ENCODE results near the gene CKS1B. TPM values are rescaled to one million over a fixed set of nuclear protein-coding genes. Genes with fewer than 3 reads are reported as not detected.

CKS1B gene
- total RNA-seq, 1 experiment from 2014 or later = 189 TPM

- DNase-seq (ENCODE audit: low spot score) = no peak
These were observed 38.5 kb downstream of the CKS1B start for GRCh38 chr1:155012776-155013602.

GRCh38 chr1:155013632-155014031 lies 39.2 kb downstream of the CKS1B start:
- DNase-seq (ENCODE audit: low spot score) = no peak

GRCh38 chr1:155014709-155015508 lies 40.4 kb downstream of the CKS1B start:
- no peak for DNase-seq (ENCODE audit: low spot score)

- DNase-seq (ENCODE audit: low spot score) = no peak
These were observed 41.2 kb downstream of the CKS1B start for GRCh38 chr1:155015527-155016230.

- no peak for DNase-seq (ENCODE audit: low spot score)
These were observed 41.9 kb downstream of the CKS1B start for GRCh38 chr1:155016231-155016831.

GRCh38 chr1:155017041-155017945 lies 42.8 kb downstream of the CKS1B start:
- peak; percentile 96 for DNase-seq (ENCODE audit: low spot score)

- DNase-seq (ENCODE audit: low spot score) = no peak
These were observed 43.5 kb downstream of the CKS1B start for GRCh38 chr1:155017946-155018316.

GRCh38 chr1:155018617-155019348 lies 44.3 kb downstream of the CKS1B start:
- DNase-seq (ENCODE audit: low spot score) = no peak

- no peak for DNase-seq (ENCODE audit: low spot score)
These were observed 45.1 kb downstream of the CKS1B start for GRCh38 chr1:155019377-155020245.

GRCh38 chr1:155022136-155022926 lies 47.9 kb downstream of the CKS1B start:
- DNase-seq (ENCODE audit: low spot score) = no peak

- DNase-seq (ENCODE audit: low spot score) = peak; percentile 55
These were observed 48.4 kb downstream of the CKS1B start for GRCh38 chr1:155022927-155023236.

- no peak for DNase-seq (ENCODE audit: low spot score)
These were observed 49.1 kb downstream of the CKS1B start for GRCh38 chr1:155023627-155024026.

GRCh38 chr1:155024315-155024714 lies 49.8 kb downstream of the CKS1B start:
- DNase-seq (ENCODE audit: low spot score) = no peak

- DNase-seq (ENCODE audit: low spot score) = no peak
These were observed 51.7 kb downstream of the CKS1B start for GRCh38 chr1:155026154-155026553.

GRCh38 chr1:155026588-155026987 lies 52.1 kb downstream of the CKS1B start:
- DNase-seq (ENCODE audit: low spot score) = no peak

Data from HT-29 (cell line).